ENCODE results near the gene MRGPRE.

Gene MRGPRE

GRCh38 chr11:3227568-3228444 is 4.4 kb downstream of the MRGPRE start:
- H3K4me3 ChIP-seq (ENCODE audit: low read length) = no peak overlapping the region
- no peak for DNase-seq (ENCODE audit: low read depth, low spot score)

- no peak for DNase-seq (ENCODE audit: low read depth, low spot score)
- H3K4me3 ChIP-seq (ENCODE audit: low read length) = no peak overlapping the region
Measured at GRCh38 chr11:3226846-3227567, 5.2 kb downstream of the MRGPRE start.

- DNase-seq (ENCODE audit: low read depth, low spot score) = no peak
- no peak overlapping the region for H3K4me3 ChIP-seq (ENCODE audit: low read length)
Measured at GRCh38 chr11:3225826-3226750, 6.1 kb downstream of the MRGPRE start.

DNA sequence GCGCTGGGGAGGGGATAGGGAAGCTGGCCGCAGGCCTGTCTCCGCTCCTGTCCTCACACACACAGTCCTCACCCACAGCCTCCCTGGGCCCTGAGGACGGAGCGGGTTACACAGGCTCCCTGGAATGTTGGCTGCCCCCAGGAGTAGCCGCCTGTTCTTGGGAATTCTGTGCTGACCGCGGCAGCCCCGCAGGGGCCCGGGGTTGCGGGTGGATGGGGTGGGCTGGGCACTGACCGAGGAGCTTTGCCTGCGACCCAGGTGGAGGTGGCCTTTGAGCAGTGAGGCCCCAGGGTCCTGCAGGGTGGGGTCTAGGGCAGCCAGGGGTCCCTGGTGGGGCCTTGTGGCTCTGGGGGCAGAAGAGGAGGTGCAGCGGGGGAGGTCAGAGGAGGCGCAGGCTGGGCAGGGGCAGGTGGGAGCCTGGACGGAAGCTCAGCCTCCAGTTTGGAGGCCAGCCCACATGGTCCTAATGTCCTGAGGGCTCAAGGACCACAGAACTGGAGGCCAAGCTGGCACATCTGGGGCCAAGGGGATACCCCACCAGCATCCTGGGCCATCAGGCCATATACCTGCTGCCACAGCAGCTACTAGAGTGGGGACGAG is 7.0 kb downstream of the MRGPRE start:
- no peak overlapping the region for H3K4me3 ChIP-seq (ENCODE audit: low read length)
- DNase-seq (ENCODE audit: low read depth, low spot score) = no peak

DNA sequence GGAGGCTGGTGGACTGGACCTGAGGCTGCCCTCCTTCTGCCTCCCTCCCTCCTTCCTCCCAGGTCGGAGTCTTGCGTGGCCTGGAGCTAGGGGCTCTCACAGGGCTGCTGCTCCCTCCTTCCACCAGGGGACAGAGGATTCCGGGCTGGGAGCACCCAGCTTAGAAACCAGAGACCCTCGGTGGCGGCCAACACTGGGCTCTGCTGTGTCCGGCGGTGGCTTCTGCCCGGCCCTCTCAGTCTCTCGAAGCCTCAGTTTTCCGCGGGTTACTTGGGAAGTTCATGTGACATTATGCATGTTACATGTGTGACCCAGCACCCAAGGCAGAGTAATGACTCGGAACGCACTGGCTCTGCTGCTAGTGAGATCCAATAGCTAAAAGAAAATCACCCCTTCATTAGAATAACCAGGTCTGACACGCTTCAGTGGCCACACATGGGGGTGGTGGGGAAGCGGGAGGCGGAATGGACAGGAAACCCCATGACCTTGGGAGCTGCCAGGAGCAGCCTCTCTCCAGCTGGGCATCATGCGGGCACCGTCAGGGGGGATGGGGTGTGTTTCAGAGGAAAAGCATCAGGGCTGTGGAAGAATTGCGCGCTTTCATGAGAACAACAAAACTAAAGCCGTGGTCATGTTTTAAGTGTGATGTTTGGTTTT is 7.7 kb downstream of the MRGPRE start:
- no peak overlapping the region for H3K4me3 ChIP-seq (ENCODE audit: low read length)
- DNase-seq (ENCODE audit: low read depth, low spot score) = no peak

GRCh38 chr11:3223932-3224381 is 8.3 kb downstream of the MRGPRE start:
- H3K4me3 ChIP-seq (ENCODE audit: low read length) = no peak overlapping the region
- no peak for DNase-seq (ENCODE audit: low read depth, low spot score)

- peak; percentile 82 for DNase-seq (ENCODE audit: low read depth, low spot score)
- peak overlapping the region; percentile 24; the same call in 1 of the 2 replicates for H3K4me3 ChIP-seq (ENCODE audit: low read length)
Measured at GRCh38 chr11:3222941-3223915, 9.0 kb downstream of the MRGPRE start.

DNA sequence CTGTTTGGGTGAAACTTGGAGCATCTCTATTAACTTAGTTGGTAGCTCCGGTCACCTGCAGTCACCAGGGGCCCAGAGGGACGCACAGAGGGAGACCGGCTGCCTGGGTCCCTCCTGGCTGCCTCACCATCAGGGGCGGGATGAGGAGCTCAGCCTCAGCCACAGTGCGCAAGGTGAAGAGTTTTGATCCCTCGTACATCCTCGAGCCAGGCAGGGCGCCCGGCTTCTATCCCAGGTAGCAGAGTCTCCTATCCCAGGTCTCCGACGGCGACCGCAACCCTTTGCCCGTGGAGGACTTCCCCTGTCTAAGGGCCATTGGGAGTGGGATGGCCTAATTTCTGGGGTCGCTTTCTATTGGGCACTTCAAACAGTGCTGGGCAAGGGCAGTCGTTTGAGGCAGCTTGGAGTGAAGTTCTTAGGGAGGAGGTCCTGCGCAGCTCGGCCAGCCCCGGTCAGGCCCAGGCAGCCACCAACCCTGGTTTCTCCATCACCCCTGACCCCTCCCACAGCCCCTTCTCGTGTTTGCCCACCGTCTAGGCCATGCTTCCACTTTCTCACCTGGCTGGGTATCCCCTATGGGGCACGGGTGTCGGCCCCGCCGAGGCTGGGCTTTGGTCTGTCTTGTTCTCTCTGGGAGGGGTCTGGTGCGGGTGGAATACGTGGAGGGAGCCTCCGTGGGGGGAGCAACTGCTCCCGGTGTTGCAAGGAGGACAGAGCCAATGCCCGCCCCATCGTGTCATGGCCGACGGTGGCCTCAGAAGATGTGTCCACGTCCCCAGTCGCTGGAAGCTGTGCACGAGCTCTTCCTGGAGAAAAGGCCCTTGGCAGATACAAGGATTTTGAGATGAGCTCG is 10.0 kb downstream of the MRGPRE start:
- DNase-seq (ENCODE audit: low read depth, low spot score) = no peak
- H3K4me3 ChIP-seq (ENCODE audit: low read length) = no peak overlapping the region

DNA sequence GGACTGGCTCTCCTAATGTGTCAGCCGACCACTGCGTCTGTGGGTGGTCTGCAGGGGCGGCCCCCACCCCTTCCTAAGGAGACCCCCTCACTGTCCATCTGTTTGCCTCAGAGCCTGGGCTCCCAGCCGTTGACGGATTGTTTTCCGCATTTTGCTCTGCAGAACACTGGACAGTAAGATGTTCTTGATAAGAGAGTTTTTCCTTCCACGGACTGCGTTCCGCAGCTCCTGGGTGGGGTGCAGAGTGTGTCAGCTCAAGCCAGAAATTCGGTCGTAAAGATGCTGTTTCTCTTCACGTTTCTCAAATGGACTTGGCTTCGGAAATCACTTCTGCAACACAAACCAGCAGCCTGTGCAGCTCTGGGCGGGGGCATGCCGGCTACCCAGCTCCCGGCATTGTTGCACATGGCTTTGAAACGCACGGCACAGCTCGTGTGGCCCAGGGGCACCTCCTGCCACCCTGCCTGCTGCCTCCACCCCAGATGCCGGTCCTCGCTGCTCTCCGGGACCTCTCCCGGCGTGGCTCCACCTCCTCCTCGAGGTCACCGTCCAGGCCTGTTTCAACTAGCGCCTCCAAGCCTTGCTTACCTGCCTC is 10.7 kb downstream of the MRGPRE start:
- no peak for DNase-seq (ENCODE audit: low read depth, low spot score)

DNA sequence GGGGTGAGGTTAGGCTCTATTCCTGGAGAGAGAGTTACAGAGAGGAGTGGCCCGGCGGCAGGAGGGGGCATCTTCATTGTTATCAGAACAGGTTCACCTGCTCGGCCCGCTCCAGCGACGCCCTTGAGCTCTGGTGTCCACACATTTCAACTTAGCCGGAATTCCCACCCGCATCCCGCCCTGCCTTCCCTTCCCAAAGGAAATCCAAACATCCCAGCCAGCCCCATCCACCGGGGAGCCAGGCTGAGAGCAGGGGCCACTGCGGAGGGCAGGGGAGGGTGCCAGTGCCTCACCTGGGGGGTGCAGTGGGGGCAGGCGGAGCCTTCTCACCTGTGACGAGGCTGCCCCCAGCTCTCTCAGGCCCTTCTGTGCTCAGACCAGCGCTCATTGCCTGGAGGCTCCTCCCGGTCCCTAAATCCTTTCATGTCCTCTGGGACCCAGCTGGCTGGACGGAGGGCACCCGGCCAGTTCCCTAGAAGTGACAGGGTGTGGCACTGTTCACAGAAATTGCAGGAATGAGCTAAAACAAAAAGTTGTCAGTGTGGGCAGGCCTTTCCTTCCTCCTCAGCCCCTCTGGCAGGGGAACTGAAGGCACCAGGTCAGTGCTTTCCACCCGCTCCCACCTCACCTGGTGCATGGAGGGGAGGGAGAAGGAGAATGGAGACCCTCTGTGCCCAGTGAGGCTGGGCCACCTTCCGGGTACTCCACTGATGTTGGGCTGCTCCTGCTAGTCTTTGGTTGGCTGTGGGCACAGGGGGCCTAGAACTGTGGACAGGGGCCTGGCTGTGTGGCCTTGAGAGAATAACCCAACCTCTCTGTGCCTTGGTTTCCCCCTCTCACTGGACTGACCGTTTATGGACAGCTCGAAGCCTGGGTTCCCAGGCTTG is 11.5 kb downstream of the MRGPRE start:
- no peak overlapping the region for H3K4me3 ChIP-seq (ENCODE audit: low read length)
- no peak for DNase-seq (ENCODE audit: low read depth, low spot score)

More for the DNA sequence above, 10.7 kb downstream of the MRGPRE start:
- H3K4me3 ChIP-seq (ENCODE audit: low read length) = no peak overlapping the region

DNA sequence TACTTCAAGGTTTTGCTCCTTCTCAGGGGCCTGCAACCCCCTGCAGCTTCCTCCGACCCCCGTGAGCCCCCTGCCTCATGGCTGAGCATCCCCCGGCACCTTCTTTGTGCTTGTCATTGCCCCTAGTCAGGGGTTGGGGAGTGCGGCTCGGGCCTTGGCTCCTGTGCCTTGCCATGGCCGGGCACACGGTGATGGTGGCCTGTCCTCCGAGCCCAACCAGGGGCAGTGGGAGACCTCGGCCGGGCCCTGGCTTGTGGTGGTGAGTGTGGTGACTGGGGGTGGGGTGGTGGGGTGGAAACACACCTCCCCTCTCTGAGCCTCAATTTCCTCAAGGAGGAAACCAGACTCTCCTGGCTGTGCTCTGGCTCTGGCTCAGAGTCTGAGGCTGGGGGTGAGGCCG is 12.1 kb downstream of the MRGPRE start:
- H3K4me3 ChIP-seq (ENCODE audit: low read length) = no peak overlapping the region
- no peak for DNase-seq (ENCODE audit: low read depth, low spot score)

- no peak for DNase-seq (ENCODE audit: low read depth, low spot score)
Measured at GRCh38 chr11:3219281-3219892, 12.8 kb downstream of the MRGPRE start.

DNA sequence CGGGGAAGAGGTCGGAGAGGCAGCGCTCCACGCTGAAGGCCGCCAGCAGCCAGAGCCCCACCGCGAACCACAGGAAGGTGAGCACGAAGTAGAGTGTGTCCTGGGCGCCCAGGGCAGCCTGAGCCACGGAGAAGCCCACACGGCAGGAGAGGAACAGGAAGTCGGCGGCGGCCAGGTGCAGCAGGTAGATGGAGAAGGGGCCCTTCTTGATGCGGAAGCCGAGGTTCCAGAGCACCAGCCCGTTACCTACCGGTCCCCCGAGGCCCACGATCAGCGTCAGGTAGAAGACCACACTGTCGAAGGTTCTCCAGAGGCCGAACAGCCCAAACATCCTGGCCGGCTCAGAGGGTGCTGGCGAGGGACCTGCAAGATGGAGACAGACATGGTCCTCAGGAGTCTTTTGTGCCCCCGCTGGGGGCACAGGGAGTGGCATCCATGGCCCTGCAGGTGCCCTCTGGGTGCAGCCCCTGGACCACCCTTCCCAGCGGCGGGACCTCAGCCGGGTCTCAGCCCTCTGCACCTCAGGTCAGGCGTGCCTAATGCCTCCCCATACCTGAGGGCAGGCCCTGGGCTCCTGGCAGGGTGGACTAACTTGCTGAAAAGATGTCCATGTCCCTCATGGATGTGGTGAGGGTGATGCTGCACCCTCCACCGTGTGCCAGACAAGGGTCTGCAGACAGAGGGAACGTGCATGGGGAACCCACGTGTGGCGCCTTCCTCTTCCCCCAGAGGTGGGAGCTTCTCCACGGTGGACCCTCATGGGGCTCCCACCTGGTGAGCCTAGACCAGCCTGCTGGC is 13.5 kb downstream of the MRGPRE start, which contains the start of gene MRGPRG:
TSS of gene MRGPRG (minus strand) at position 331 of the 798 bp plus-strand sequence. CDS start at position 331, 0 bp downstream.
- H3K4me3 ChIP-seq (ENCODE audit: low read length) = no peak within 1 kb of the TSS
- no peak for DNase-seq (ENCODE audit: low read depth, low spot score)

More at GRCh38 chr11:3219281-3219892, 12.8 kb downstream of the MRGPRE start:
- H3K4me3 ChIP-seq (ENCODE audit: low read length) = no peak overlapping the region
